NCI-H82 treated with DMSO at 0.1 percent for 48 hours (cell line): ENCODE measurements around the gene MS4A4E.
"Not testable (repeated sequence)": the region's sequence is repeated elsewhere in the genome, so short reads cannot be mapped to it uniquely, and the experiment has no call there.

Experiments
- DNase-seq: peaks from one replicate; lab custom pipeline; 2025; ENCODE audit not compliant: unreplicated experiment; lab: John Stamatoyannopoulos, UW

The MS4A4E gene

GRCh38 chr11:60242740-60243239 lies at the start of gene MS4A4E:
TSS of gene MS4A4E (minus strand) at chr11:60243137. CDS start at chr11:60230055, 13,082 bp downstream.
- no peak for DNase-seq

DNA sequence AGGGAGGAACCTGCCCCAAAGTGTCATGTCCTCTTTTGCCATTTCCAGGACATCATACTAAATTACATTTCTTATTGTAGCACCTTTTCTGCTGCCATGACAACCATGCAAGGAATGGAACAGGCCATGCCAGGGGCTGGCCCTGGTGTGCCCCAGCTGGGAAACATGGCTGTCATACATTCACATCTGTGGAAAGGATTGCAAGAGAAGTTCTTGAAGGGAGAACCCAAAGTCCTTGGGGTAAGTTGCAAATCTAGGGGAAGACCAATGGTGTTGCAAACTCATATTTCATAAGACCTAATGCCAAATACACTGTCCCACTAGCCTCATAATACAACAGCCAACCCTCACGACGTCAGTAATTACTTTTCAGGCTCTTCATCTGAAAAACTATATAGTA lies 49.2 kb upstream of the MS4A4E start:
- no peak for DNase-seq

GRCh38 chr11:60288531-60288930 lies 45.6 kb upstream of the MS4A4E start:
- no peak for DNase-seq

DNA sequence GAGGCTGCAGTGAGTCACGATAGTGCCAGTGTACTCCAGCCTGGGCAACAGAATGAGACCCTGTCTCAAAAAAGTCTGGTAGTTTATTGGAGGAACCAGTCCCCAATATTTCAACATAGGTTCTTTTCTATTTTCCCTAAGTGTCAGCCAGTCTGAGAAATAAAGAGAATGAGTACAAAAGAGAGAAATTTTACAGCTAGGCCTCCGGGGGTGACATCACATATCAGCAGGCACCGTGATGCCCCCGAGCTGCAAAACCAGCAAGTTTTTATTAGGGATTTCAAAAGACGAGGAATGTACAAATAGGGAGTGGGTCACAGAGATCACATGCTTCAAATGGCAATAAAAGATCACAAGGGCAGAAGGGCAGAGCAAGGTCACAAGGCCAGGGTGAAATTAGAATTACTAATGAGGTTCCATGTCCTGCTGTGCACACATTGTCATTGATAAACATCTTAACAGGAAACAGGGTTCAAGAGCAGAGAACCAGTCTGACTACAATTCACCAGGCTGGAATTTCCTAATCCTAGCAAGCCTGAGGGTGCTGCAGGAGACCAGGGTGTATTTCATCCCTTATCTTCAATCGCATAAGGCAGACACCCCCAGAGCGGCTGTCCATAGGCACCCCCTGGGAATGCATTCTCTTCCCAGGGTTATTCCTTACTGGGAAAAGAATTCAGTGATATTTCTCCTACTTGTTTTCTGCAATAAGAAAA lies 42.6 kb upstream of the MS4A4E start:
- not testable (repeated sequence) for DNase-seq

- DNase-seq: no peak
Measured at GRCh38 chr11:60282286-60282685, 39.3 kb upstream of the MS4A4E start.

GRCh38 chr11:60281485-60281884 lies 38.5 kb upstream of the MS4A4E start:
- no peak for DNase-seq

- no peak for DNase-seq
Measured at GRCh38 chr11:60280412-60280811, 37.5 kb upstream of the MS4A4E start, which contains the start of gene MS4A4A. TSS of gene MS4A4A (plus strand) at chr11:60280666. CDS start at chr11:60280676, 10 bp downstream.

DNA sequence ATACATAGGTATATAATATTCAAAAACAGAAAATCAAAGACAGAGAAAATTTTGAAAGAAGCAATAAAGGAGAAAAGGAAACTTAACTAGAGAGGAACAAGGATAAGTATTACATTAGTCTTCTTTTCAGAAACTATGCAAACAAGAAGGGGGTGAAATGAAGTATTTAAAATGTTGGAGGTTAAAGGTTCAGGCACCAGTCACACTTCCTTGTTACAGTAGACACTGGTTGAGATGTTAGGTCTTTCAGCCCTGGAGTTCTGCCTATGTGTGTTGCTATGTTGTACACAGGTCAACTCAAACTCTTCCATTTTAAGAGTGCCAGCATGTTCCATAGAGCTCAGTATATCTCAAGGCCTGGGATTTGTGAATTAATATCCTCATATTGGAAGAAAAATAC lies 31.5 kb upstream of the MS4A4E start:
- no peak for DNase-seq

- DNase-seq: no peak
Measured at GRCh38 chr11:60265373-60266214, 22.7 kb upstream of the MS4A4E start.

GRCh38 chr11:60264644-60265043 lies 21.7 kb upstream of the MS4A4E start:
- no peak for DNase-seq

DNA sequence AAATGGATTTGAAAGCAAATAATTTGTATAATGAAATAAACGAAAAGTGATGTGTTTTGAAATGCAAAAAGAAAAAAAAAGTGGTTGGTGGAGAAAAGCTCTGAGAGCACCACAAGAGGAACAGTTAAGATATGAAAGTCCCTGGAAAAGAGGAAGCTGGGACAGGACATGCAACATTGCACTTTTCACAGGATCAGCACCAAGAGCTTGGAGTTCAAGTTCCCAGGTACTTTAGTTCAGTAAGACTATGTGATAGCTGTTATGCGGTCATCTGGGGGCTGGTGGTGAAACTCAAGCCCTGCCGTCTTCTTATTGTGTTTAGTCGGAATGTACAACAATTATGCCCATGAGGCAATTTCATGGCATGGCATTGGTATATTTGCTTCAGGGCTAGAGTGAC lies 20.5 kb upstream of the MS4A4E start:
- no peak for DNase-seq

DNA sequence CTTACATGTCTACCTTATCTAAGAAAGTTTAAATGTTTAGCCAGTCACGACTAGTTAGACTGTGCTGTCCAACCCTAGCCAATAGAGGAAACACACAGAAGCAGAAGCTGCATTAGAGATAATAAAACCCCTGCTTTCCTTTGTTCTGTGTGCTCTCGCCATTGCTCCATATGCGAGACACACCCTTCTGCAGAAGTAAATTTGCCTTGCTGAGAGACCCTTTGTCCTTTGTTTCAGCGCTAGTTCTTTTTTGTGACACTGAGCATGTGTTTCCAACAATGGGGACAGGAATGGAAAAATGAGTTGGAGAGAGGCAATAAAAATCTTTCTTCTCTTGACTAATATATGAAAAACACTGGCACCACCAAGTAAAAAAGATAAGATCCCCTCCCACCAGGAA lies 18.1 kb upstream of the MS4A4E start:
- DNase-seq: no peak

DNA sequence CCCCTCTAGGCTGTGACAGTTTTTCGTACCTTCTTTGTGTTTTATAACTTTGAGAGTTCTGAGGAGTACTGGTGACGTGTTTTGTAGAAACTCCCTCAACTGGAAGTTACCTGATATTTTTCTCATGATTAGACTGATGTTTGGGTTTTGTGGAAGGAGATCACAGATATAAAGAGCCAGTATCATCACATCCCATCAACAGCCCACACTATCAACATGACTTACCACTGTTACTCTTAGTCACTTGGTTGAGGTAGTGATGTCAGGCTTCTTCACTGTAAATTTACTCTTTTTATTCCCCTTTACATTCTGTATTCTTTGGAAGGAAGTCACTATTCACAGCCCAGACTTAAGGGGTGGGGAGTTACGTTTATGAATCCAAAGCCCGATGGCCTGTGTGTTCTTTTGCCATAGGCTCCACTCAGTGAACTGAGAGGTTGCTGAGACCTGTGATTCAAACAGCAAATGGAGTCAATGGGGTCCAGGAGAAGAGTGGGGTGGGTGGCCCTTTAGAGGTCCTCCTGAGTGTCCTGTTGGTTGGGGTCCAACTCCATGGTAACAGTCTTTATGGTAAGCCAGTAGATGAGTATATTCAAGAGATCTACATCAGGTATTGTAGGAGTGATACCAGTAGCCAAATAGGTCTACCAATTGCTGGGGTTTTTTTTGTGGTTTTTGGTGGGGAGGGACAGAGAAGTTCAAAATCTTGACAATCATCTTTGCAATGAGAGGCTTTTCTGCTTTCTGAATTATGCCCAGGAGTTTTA lies 15.2 kb upstream of the MS4A4E start:
- DNase-seq: no peak

DNA sequence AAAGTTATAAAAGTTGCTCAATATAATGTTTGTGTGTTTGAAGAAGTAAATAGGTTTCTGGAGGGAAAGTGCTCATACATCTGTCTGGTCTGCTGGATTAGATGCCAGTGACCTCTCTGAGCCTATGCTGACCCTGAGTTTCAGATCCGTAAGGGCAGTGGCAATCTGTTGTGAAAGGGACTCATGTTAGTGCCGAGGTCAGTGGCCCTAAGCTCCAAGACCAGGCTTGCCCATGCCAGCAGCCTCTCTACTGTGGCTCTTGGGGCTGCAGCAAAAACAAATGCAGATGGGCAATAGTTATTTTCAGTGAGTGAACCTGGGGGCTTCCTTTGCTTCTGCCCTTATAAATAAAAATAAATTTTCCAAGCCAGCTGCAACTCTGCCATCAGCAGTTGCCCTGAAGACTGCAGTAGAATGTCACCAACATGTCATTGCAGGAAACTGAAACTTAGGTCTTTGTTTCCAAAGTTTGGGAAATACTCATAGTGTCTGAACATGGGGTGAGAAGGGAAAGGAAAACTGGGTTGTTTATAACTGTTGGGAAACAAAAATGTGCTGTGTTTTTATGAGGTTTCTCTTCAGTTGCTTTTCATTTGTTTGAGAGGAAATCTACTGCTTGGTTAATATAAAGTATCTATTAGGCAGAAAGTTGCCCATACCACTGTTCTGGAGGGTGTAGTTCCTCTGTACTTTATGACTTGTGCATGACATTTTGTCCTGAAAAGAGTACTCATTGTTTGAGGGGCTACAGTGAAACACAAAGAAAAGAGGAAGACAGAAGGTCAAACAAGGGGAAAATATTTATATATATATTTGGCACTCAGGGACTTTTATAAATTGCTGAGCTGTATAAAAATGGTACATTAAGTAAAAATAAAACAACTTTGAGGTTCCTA lies 9.5 kb upstream of the MS4A4E start:
- DNase-seq: no peak

DNA sequence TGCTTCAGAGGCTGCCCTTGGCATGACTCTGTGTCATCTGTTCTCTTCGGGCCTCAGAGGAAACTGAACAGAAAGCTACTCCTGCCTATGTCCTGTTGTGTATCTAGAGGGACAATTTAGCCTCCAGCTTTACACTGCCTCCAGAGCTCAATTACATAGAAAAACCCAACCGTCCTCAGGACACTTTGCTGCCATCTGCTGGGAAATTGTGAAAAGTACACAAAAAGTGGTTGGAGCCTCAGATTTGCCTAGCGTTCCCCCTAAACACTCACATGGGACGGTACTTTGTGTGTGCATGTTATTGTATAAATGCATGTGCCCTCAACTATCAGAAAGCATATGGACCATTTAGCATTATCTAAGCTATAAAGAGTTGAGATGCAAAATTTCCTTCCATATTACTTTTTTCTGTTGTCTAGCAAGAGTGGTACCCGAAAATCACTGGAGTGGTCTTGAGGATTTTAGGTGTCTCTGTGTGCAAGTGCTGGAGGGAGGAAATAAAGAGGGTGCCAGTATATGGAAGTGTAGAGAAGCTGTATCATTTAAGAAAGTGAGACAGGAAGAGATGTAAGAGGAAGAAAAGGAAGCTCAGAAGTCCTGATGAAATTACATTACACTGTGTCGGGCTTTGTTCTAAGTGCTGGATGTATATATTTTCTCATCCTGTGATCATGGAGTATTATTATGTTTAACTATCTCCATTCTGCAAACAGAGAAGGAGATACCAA lies 8.7 kb upstream of the MS4A4E start:
- no peak for DNase-seq

DNA sequence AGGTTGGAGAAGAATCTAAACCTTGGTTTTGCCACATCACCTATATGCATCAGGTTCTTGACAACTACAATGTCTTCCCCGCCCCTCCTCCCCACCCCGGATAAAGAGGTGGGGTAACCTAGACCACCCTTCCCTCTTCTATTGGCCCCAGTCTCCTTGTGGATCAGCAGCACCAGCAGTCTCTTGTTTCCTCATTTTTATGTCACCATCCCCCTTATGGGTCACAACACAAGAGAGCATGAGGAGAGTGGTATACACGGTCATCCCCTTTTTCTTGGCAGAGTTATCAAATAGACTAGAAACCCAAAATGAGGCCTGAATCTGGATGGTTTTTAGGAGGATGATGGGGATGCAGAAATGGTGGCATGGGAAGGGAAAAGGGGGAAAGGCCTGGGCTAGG lies 1.2 kb downstream of the MS4A4E start:
- DNase-seq: no peak

GRCh38 chr11:60240662-60241061 lies 2.3 kb downstream of the MS4A4E start:
- DNase-seq: no peak

- DNase-seq: no peak
Measured at GRCh38 chr11:60235321-60235720, 7.6 kb downstream of the MS4A4E start.

DNA sequence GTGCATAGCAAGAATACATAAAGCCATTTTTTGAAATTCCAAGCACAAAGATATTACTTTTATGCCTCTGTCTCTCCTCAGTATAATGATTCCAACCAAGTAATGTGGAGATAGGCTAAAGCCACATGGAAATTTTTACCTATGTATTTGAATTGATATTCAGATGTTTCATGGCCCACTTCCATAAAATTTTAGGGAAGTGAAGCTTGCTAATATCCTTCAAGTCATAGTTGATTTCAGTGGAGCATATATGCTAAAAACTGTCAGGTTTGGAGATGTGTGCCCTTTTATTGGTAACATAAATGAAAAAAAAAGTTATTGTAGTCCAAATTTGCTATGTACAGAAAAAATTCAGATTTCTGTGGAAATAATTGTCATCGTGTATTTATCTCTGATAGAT lies 12.3 kb downstream of the MS4A4E start:
- no peak for DNase-seq

GRCh38 chr11:60222141-60222540 lies 20.8 kb downstream of the MS4A4E start:
- no peak for DNase-seq
